ENCODE measurements around the gene CCDC40. TPM values are rescaled to one million over a fixed set of nuclear protein-coding genes. Genes with fewer than 3 reads are reported as not detected.

The CCDC40 gene
- total and polyA plus RNA-seq, 9 of the 15 experiments (the other 6 are each of a cell fraction or from before 2014, with no cell fraction given) = 0.07 to 0.33 TPM; not detected in 7

DNA sequence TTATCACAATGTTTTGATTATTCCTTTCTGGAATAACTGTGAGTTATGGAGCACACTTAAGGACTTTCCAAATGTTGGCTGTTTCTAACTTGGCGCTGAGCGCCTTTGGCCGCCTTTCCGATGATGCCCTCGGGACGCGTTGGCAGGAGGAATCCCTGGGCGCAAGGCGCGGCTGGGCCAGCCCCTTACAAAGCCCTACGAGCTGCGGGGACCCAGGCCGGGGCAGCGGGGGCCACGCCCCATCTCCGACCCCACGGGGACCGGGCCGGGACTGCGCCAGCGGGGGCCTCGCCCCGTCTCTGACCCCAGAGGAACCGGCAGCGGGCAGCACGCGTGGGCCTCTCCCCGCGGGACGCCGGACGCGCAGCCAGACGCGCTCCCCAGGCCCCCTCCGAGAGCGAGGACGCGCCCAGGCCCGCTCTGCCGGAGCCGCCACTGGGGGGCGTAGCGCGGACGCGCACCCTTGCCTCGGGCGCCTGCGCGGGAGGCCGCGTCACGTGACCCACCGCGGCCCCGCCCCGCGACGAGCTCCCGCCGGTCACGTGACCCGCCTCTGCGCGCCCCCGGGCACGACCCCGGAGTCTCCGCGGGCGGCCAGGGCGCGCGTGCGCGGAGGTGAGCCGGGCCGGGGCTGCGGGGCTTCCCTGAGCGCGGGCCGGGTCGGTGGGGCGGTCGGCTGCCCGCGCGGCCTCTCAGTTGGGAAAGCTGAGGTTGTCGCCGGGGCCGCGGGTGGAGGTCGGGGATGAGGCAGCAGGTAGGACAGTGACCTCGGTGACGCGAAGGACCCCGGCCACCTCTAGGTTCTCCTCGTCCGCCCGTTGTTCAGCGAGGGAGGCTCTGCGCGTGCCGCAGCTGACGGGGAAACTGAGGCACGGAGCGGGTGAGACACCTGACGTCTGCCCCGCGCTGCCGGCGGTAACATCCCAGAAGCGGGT is 64.8 kb downstream of the CCDC40 start, which contains the start of gene GAA (continued):
- TF ChIP-seq, protein P1, sequence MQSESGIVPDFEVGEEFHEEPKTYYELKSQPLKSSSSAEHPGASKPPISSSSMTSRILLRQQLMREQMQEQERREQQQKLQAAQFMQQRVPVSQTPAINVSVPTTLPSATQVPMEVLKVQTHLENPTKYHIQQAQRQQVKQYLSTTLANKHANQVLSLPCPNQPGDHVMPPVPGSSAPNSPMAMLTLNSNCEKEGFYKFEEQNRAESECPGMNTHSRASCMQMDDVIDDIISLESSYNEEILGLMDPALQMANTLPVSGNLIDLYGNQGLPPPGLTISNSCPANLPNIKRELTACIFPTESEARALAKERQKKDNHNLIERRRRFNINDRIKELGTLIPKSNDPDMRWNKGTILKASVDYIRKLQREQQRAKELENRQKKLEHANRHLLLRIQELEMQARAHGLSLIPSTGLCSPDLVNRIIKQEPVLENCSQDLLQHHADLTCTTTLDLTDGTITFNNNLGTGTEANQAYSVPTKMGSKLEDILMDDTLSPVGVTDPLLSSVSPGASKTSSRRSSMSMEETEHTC (IDR thresholded peaks at IDR 0.05) = peak; percentile 41; the same call in 1 of the 2 replicates
- TF ChIP-seq ZNF239 (CRISPR knock-in tag; IDR thresholded peaks at IDR 0.05) (peak; percentile 25; the same call in 1 of the 2 replicates), MAFK (IDR thresholded peaks at IDR 0.05; ENCODE audit: low read length) (no peak), MAFF (IDR thresholded peaks at IDR 0.05; ENCODE audit: low read length) (no peak), ZNF717 (CRISPR knock-in tag; IDR thresholded peaks at IDR 0.05) (no peak), MBD2 (IDR thresholded peaks at IDR 0.05; ENCODE audit: borderline replicate concordance, low read depth) (peak; percentile 40; the same call in 1 of the 2 replicates), THRAP3 (IDR thresholded peaks at IDR 0.05; ENCODE audit: borderline replicate concordance) (no peak), MEIS2 (IDR thresholded peaks at IDR 0.05; ENCODE audit: partially characterized antibody) (peak; percentile 63), SMAD2 (IDR thresholded peaks at IDR 0.05; ENCODE audit: low read depth, low read length) (no peak), ZNF174 (CRISPR knock-in tag; IDR thresholded peaks at IDR 0.05) (no peak), NFIX (CRISPR knock-in tag; IDR thresholded peaks at IDR 0.05; ENCODE audit: low read depth) (no peak), ZNF785 (CRISPR knock-in tag; IDR thresholded peaks at IDR 0.05) (no peak)
- TF ChIP-seq, protein P2, sequence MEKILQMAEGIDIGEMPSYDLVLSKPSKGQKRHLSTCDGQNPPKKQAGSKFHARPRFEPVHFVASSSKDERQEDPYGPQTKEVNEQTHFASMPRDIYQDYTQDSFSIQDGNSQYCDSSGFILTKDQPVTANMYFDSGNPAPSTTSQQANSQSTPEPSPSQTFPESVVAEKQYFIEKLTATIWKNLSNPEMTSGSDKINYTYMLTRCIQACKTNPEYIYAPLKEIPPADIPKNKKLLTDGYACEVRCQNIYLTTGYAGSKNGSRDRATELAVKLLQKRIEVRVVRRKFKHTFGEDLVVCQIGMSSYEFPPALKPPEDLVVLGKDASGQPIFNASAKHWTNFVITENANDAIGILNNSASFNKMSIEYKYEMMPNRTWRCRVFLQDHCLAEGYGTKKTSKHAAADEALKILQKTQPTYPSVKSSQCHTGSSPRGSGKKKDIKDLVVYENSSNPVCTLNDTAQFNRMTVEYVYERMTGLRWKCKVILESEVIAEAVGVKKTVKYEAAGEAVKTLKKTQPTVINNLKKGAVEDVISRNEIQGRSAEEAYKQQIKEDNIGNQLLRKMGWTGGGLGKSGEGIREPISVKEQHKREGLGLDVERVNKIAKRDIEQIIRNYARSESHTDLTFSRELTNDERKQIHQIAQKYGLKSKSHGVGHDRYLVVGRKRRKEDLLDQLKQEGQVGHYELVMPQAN (IDR thresholded peaks at IDR 0.05; ENCODE audit: borderline replicate concordance) = no peak
- TF ChIP-seq, protein P3, sequence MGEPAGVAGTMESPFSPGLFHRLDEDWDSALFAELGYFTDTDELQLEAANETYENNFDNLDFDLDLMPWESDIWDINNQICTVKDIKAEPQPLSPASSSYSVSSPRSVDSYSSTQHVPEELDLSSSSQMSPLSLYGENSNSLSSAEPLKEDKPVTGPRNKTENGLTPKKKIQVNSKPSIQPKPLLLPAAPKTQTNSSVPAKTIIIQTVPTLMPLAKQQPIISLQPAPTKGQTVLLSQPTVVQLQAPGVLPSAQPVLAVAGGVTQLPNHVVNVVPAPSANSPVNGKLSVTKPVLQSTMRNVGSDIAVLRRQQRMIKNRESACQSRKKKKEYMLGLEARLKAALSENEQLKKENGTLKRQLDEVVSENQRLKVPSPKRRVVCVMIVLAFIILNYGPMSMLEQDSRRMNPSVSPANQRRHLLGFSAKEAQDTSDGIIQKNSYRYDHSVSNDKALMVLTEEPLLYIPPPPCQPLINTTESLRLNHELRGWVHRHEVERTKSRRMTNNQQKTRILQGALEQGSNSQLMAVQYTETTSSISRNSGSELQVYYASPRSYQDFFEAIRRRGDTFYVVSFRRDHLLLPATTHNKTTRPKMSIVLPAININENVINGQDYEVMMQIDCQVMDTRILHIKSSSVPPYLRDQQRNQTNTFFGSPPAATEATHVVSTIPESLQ (CRISPR knock-in tag; IDR thresholded peaks at IDR 0.05) = no peak
- TF ChIP-seq, protein P4, sequence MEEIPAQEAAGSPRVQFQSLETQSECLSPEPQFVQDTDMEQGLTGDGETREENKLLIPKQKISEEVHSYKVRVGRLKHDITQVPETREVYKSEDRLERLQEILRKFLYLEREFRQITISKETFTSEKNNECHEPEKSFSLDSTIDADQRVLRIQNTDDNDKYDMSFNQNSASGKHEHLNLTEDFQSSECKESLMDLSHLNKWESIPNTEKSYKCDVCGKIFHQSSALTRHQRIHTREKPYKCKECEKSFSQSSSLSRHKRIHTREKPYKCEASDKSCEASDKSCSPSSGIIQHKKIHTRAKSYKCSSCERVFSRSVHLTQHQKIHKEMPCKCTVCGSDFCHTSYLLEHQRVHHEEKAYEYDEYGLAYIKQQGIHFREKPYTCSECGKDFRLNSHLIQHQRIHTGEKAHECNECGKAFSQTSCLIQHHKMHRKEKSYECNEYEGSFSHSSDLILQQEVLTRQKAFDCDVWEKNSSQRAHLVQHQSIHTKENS (CRISPR knock-in tag; IDR thresholded peaks at IDR 0.05) = no peak
- TF ChIP-seq, protein P5, sequence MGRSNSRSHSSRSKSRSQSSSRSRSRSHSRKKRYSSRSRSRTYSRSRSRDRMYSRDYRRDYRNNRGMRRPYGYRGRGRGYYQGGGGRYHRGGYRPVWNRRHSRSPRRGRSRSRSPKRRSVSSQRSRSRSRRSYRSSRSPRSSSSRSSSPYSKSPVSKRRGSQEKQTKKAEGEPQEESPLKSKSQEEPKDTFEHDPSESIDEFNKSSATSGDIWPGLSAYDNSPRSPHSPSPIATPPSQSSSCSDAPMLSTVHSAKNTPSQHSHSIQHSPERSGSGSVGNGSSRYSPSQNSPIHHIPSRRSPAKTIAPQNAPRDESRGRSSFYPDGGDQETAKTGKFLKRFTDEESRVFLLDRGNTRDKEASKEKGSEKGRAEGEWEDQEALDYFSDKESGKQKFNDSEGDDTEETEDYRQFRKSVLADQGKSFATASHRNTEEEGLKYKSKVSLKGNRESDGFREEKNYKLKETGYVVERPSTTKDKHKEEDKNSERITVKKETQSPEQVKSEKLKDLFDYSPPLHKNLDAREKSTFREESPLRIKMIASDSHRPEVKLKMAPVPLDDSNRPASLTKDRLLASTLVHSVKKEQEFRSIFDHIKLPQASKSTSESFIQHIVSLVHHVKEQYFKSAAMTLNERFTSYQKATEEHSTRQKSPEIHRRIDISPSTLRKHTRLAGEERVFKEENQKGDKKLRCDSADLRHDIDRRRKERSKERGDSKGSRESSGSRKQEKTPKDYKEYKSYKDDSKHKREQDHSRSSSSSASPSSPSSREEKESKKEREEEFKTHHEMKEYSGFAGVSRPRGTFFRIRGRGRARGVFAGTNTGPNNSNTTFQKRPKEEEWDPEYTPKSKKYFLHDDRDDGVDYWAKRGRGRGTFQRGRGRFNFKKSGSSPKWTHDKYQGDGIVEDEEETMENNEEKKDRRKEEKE (IDR thresholded peaks at IDR 0.05; ENCODE audit: borderline replicate concordance in 1 of 2, control insufficient read depth in 1 of 2, low read depth in 2 of 2, low read length in 1 of 2) = no peak

Data from K562 (cell line).